Panc1 (cell line): ENCODE measurements around the gene LDHB. TPM values are rescaled to one million over a fixed set of nuclear protein-coding genes. Genes with fewer than 3 reads are reported as not detected.
"Not testable (repeated sequence)": the region's sequence is repeated elsewhere in the genome, so short reads cannot be mapped to it uniquely, and the experiment has no call there.

Experiments used
- ATAC-seq: fragments of 200-7000 bp; cut with Tn5 transposase; 2 replicates; pipeline ENCODE4 v1.9.1; 2020; ENCODE audit warnings: mild to moderate bottlenecking, moderate library complexity
- BruUV-seq: library from RNA; stranded (reverse); fragments of 400-500 nt; replicated peaks from 2 replicates; lab custom pipeline; 2021; lab: Mats Ljungman, UMichigan
- CTCF ChIA-PET: fragments of 300-600 bp; sonication (Branson Sonifier 250); formaldehyde crosslinking; loops from one replicate; lab custom pipeline; 2022; ENCODE audit warnings: antibody characterized with exemption; lab: Charles Lee
- POLR2A ChIA-PET: fragments of 300-600 bp; sonication (Branson Sonifier 250); formaldehyde crosslinking; loops from one replicate; lab custom pipeline; 2022; ENCODE audit warnings: antibody characterized with exemption; lab: Charles Lee
- DNase-seq: peaks from one replicate; pipeline ENCODE4 v3.0.0-alpha.2; 2010; ENCODE audit warnings: low read depth, low spot score
- H3K27ac ChIP-seq: 2 replicates; pipeline ENCODE4 v1.5.1; 2011; ENCODE audit warnings: mild to moderate bottlenecking, low read length, inconsistent platforms
- H3K27me3 ChIP-seq: fragments of 200-500 bp; sonication (Bioruptor generic); 2 replicates; pipeline ENCODE4 v1.6.0; 2014; ENCODE audit warnings: low read length, inconsistent platforms; ENCODE audit not compliant: control insufficient read depth, insufficient read depth
- H3K36me3 ChIP-seq: fragments of 200-500 bp; sonication (Bioruptor generic); 2 replicates; pipeline ENCODE4 v1.5.1; 2014; ENCODE audit warnings: inconsistent platforms, mild to moderate bottlenecking, low read length, moderate library complexity; ENCODE audit not compliant: control insufficient read depth, insufficient read depth
- H3K4me1 ChIP-seq: 2 replicates; pipeline ENCODE4 v1.5.1; 2011; ENCODE audit warnings: inconsistent platforms, mild to moderate bottlenecking, low read length, moderate library complexity; ENCODE audit not compliant: control insufficient read depth, insufficient read depth
- H3K4me3 ChIP-seq, 2 experiments: 2 replicates each; pipeline ENCODE4 v1.5.1; 2011 to 2012; ENCODE audit warnings: low read depth in 2 of 2, low read length in 2 of 2, mild to moderate bottlenecking in 2 of 2, inconsistent platforms in 1 of 2, moderate library complexity in 1 of 2
- H3K9me3 ChIP-seq: fragments of 200-500 bp; sonication (Bioruptor generic); 2 replicates; pipeline ENCODE4 v1.5.1; 2014; ENCODE audit warnings: low read depth, mild to moderate bottlenecking, inconsistent platforms, low read length, moderate library complexity; ENCODE audit not compliant: control insufficient read depth, insufficient read depth
- CTCF ChIP-seq: fragments of 450-650 bp; IDR thresholded peaks from 2 replicates; pipeline ENCODE4 v1.5.1; 2017; ENCODE audit warnings: mild to moderate bottlenecking
- POLR2AphosphoS5 ChIP-seq: IDR thresholded peaks from 2 replicates; pipeline ENCODE4 v1.6.1; 2012; ENCODE audit warnings: mild to moderate bottlenecking, low read depth, low read length, moderate library complexity
- SIN3A ChIP-seq: IDR thresholded peaks from 2 replicates; pipeline ENCODE4 v1.6.1; 2012; ENCODE audit warnings: low read depth, mild to moderate bottlenecking, low read length, moderate library complexity, borderline replicate concordance; ENCODE audit not compliant: insufficient read depth
- TCF7L2 ChIP-seq: IDR thresholded peaks from 2 replicates; pipeline ENCODE4 v1.6.1; 2011; ENCODE audit warnings: mild to moderate bottlenecking, low read depth, low read length, inconsistent platforms
- in situ Hi-C: cut with HindIII; loops from 2 replicates; pipeline ENCODE4 v1.10.0; 2016; ENCODE audit warnings: low sequenced_read_pairs, low pct_unique_long_range_greater_than_20kb
- intact Hi-C: fragments of 100-400 bp; cut with micrococcal nuclease; formaldehyde crosslinking; loops from one replicate; pipeline ENCODE4 v1.10.0; 2022; ENCODE audit not compliant: unreplicated experiment
- total RNA-seq: library from RNA; stranded (reverse); gene quantifications from one replicate; pipeline ENCODE4 v1.2.1, GENCODE V29; 2021; ENCODE audit not compliant: unreplicated experiment
- TF ChIP-seq, protein P1 (sequence below), 2 experiments: IDR thresholded peaks; 2 replicates each; pipeline ENCODE4 v1.6.1; 2011 to 2012; ENCODE audit warnings: low read depth in 2 of 2, control low read depth in 1 of 2, low read length in 1 of 2, mild to moderate bottlenecking in 1 of 2, moderate library complexity in 1 of 2; ENCODE audit not compliant: insufficient read depth in 1 of 2

LDHB gene
- total RNA-seq, 1 experiment from 2014 or later = 552 TPM

GRCh38 chr12:21598651-21599050, 59.0 kb downstream of the LDHB start:
- in situ Hi-C loops (no loop called here), intact Hi-C loops (no loop called here)
- H3K27me3 ChIP-seq = no peaks in the 10 kb centered on the region
- no peak overlapping the region for H3K27ac ChIP-seq
- CTCF ChIA-PET = no interaction called here
- BruUV-seq = no TSS peak
- no peak for ATAC-seq
- POLR2A ChIA-PET = no interaction called here
- TF ChIP-seq SIN3A (no peak), TCF7L2 (no peak), CTCF (no peak), POLR2AphosphoS5 (no peak)
- TF ChIP-seq, protein P1, sequence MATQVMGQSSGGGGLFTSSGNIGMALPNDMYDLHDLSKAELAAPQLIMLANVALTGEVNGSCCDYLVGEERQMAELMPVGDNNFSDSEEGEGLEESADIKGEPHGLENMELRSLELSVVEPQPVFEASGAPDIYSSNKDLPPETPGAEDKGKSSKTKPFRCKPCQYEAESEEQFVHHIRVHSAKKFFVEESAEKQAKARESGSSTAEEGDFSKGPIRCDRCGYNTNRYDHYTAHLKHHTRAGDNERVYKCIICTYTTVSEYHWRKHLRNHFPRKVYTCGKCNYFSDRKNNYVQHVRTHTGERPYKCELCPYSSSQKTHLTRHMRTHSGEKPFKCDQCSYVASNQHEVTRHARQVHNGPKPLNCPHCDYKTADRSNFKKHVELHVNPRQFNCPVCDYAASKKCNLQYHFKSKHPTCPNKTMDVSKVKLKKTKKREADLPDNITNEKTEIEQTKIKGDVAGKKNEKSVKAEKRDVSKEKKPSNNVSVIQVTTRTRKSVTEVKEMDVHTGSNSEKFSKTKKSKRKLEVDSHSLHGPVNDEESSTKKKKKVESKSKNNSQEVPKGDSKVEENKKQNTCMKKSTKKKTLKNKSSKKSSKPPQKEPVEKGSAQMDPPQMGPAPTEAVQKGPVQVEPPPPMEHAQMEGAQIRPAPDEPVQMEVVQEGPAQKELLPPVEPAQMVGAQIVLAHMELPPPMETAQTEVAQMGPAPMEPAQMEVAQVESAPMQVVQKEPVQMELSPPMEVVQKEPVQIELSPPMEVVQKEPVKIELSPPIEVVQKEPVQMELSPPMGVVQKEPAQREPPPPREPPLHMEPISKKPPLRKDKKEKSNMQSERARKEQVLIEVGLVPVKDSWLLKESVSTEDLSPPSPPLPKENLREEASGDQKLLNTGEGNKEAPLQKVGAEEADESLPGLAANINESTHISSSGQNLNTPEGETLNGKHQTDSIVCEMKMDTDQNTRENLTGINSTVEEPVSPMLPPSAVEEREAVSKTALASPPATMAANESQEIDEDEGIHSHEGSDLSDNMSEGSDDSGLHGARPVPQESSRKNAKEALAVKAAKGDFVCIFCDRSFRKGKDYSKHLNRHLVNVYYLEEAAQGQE (IDR thresholded peaks at IDR 0.05; ENCODE audit: insufficient read depth in 1 of 2, low read depth in 2 of 2, low read length in 1 of 2) = no peak
- H3K9me3 ChIP-seq = no peaks in the 10 kb centered on the region
- H3K36me3 ChIP-seq = no peaks in the 10 kb centered on the region
- no peak for DNase-seq
- H3K4me1 ChIP-seq = no peaks in the 10 kb centered on the region
- no peak overlapping the region for H3K4me3 ChIP-seq

GRCh38 chr12:21595356-21595755, 62.3 kb downstream of the LDHB start:
- H3K36me3 ChIP-seq, POLR2A ChIA-PET, H3K9me3 ChIP-seq, H3K4me1 ChIP-seq, ATAC-seq, H3K27ac ChIP-seq, H3K27me3 ChIP-seq, H3K4me3 ChIP-seq, in situ Hi-C loops, intact Hi-C loops, BruUV-seq, DNase-seq, CTCF ChIA-PET: not testable (repeated sequence)

DNA sequence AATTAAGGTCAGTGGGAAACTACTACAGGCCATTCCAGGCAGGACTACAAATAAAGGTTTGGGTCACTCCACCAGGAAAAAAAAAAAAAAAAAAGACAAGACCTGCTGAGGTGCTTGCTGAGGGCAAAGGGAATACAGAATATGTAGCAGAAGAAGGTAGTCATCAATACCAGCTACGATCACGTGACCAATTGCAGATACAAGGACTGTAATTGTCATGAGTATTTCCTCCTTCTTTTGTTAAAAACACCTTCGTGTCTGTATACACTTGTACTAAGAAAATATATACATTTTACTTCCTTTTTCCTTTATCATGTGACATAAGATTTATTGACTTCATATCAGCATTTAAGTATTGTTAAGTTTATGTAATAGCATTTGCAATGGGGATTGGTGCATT, 72.2 kb downstream of the LDHB start:
- Histone ChIP-seq H3K4me3 (no peak overlapping the region), H3K36me3 (no peaks in the 10 kb centered on the region), H3K4me1 (no peaks in the 10 kb centered on the region), H3K27me3 (no peaks in the 10 kb centered on the region; the same call in 1 of the 2 replicates), H3K9me3 (no peaks in the 10 kb centered on the region), H3K27ac (no peak overlapping the region)
- TF ChIP-seq CTCF = no peak
- TF ChIP-seq, protein P1 (IDR thresholded peaks at IDR 0.05; ENCODE audit: insufficient read depth in 1 of 2, low read depth in 2 of 2, low read length in 1 of 2) = no peak
- BruUV-seq = no TSS peak
- CTCF ChIA-PET = no interaction called here
- in situ Hi-C loops = no loop called here
- POLR2A ChIA-PET = no interaction called here
- intact Hi-C loops = no loop called here
- no peak for DNase-seq
- no peak for ATAC-seq
